Measurements from ENCODE around the gene GNB3. TPM values are rescaled to one million over a fixed set of nuclear protein-coding genes. Genes with fewer than 3 reads are reported as not detected.

Gene GNB3
- 223 TPM for total RNA-seq

GRCh38 chr12:6840761-6841515 is at the start of gene GNB3:
TSS of gene GNB3 (plus strand) at chr12:6840925. CDS start at chr12:6841288, 363 bp downstream.

GRCh38 chr12:6821591-6822425 is 18.9 kb upstream of the GNB3 start, which contains the start of gene GPR162:
TSS of gene GPR162 (plus strand) at chr12:6821821. CDS start at chr12:6823899, 2,078 bp downstream.

GRCh38 chr12:6827982-6828780 is 12.5 kb upstream of the GNB3 start, which contains the start of gene P3H3:
TSS of gene P3H3 (plus strand) at chr12:6828407. CDS start at chr12:6828441, 34 bp downstream.

GRCh38 chr12:6851153-6851920 is 10.6 kb downstream of the GNB3 start, which contains the start of gene CDCA3:
TSS of gene CDCA3 (minus strand) at chr12:6851286. CDS start at chr12:6850952, 334 bp downstream.

GRCh38 chr12:6851921-6852650 is 11.4 kb downstream of the GNB3 start, which contains the start of gene USP5:
TSS of gene USP5 (plus strand) at chr12:6852150. CDS start at chr12:6852180, 30 bp downstream.

GRCh38 chr12:6867413-6868210 is 26.9 kb downstream of the GNB3 start, which contains the start of gene TPI1:
TSS of gene TPI1 (plus strand) at chr12:6867531. CDS start at chr12:6867567, 36 bp downstream.

GRCh38 chr12:6873094-6874014 is 32.6 kb downstream of the GNB3 start, which contains the start of gene SPSB2:
TSS of gene SPSB2 (minus strand) at chr12:6873303. CDS start at chr12:6872901, 402 bp downstream.

Other genes with a start within 250 kb of the GNB3 start
- gene CHD4, start 233.5 kb upstream of the GNB3 start, total RNA-seq = 275 TPM
- 0.88 TPM for gene LPAR5, start 205.0 kb upstream of the GNB3 start, total RNA-seq
- gene ACRBP, start 193.5 kb upstream of the GNB3 start, total RNA-seq = 0.49 TPM
- 121 TPM for gene ING4, start 177.8 kb upstream of the GNB3 start, total RNA-seq
- gene ZNF384, start 151.6 kb upstream of the GNB3 start, total RNA-seq = 40.8 TPM
- gene PIANP, start 140.1 kb upstream of the GNB3 start, total RNA-seq = 2.2 TPM
- gene COPS7A, start 116.9 kb upstream of the GNB3 start, total RNA-seq = 47.9 TPM
- gene MLF2, start 87.8 kb upstream of the GNB3 start, total RNA-seq = 153 TPM
- gene PTMS, start 74.6 kb upstream of the GNB3 start, total RNA-seq = 186 TPM
- gene LAG3, start 68.4 kb upstream of the GNB3 start, total RNA-seq = 0.60 TPM
- gene CD4, start 51.4 kb upstream of the GNB3 start, total RNA-seq = 7.2 TPM
- gene GPR162, start 19.1 kb upstream of the GNB3 start, total RNA-seq = 35.4 TPM
- gene P3H3, start 12.5 kb upstream of the GNB3 start, total RNA-seq = 97.3 TPM
- 6.3 TPM for gene CDCA3, start 10.4 kb downstream of the GNB3 start, total RNA-seq
- gene USP5, start 11.2 kb downstream of the GNB3 start, total RNA-seq = 52.8 TPM
- 547 TPM for gene TPI1, start 26.6 kb downstream of the GNB3 start, total RNA-seq
- gene SPSB2, start 32.4 kb downstream of the GNB3 start, total RNA-seq = 5.1 TPM
- 14.5 TPM for gene LRRC23, start 63.9 kb downstream of the GNB3 start, total RNA-seq
- 172 TPM for gene ENO2, start 73.7 kb downstream of the GNB3 start, total RNA-seq
- 50.9 TPM for gene ATN1, start 87.0 kb downstream of the GNB3 start, total RNA-seq
- gene RNU7-1, start 102.9 kb downstream of the GNB3 start, total RNA-seq = not detected
- 139 TPM for gene C12orf57, start 103.1 kb downstream of the GNB3 start, total RNA-seq
- 5.1 TPM for gene PTPN6, start 110.4 kb downstream of the GNB3 start, total RNA-seq
- 135 TPM for gene PHB2, start 129.7 kb downstream of the GNB3 start, total RNA-seq
- 34.5 TPM for gene EMG1, start 130.0 kb downstream of the GNB3 start, total RNA-seq
- gene LPCAT3, start 177.6 kb downstream of the GNB3 start, total RNA-seq = 14.7 TPM
- gene C1S, start 219.8 kb downstream of the GNB3 start, total RNA-seq = 91.4 TPM

Measured in camera-type eye (tissue), 1 donor.